ENCODE data around the gene PFKM. TPM values are rescaled to one million over a fixed set of nuclear protein-coding genes. Genes with fewer than 3 reads are reported as not detected.

The PFKM gene
- total and polyA plus RNA-seq, 9 of the 15 experiments (the other 6 are each of a cell fraction or from before 2014, with no cell fraction given), result 16.5 to 39.9 (median 31.7) TPM

GRCh38 chr12:48157018-48157888 is 38.1 kb downstream of the PFKM start, which contains the start of gene ASB8 (continued):
- TF ChIP-seq EZH2 (IDR thresholded peaks at IDR 0.05; ENCODE audit: borderline replicate concordance, low read depth, low read length) (no peak), ZNF766 (CRISPR knock-in tag; conservative IDR thresholded peaks at IDR 0.05) (no peak), MLX (CRISPR knock-in tag; conservative IDR thresholded peaks at IDR 0.05) (no peak), SMARCA5 (IDR thresholded peaks at IDR 0.05) (no peak), ZBTB33 (CRISPR knock-in tag; IDR thresholded peaks at IDR 0.05) (no peak), STAT5B (CRISPR knock-in tag; IDR thresholded peaks at IDR 0.05) (no peak), YBX1 (IDR thresholded peaks at IDR 0.05) (no peak), NFIX (CRISPR knock-in tag; IDR thresholded peaks at IDR 0.05; ENCODE audit: low read depth) (no peak), KLF16 (IDR thresholded peaks at IDR 0.05) (no peak), ELF4 (CRISPR knock-in tag; IDR thresholded peaks at IDR 0.05) (peak; percentile 34; the same call in 1 of the 2 replicates), CHD7 (IDR thresholded peaks at IDR 0.05; ENCODE audit: low read depth, low read length) (no peak), PURB (CRISPR knock-in tag; IDR thresholded peaks at IDR 0.05; ENCODE audit: low read depth) (no peak), ZNF263 (CRISPR knock-in tag; IDR thresholded peaks at IDR 0.05; ENCODE audit: borderline replicate concordance) (no peak), ILF3 (IDR thresholded peaks at IDR 0.05; ENCODE audit: borderline replicate concordance) (no peak)
